ENCODE measurements around the gene TGM3. TPM values are rescaled to one million over a fixed set of nuclear protein-coding genes. Genes with fewer than 3 reads are reported as not detected.

TGM3 gene
- total and polyA plus RNA-seq, 4 donors = 0.41 to 1.5 (median 0.52) TPM

DNA sequence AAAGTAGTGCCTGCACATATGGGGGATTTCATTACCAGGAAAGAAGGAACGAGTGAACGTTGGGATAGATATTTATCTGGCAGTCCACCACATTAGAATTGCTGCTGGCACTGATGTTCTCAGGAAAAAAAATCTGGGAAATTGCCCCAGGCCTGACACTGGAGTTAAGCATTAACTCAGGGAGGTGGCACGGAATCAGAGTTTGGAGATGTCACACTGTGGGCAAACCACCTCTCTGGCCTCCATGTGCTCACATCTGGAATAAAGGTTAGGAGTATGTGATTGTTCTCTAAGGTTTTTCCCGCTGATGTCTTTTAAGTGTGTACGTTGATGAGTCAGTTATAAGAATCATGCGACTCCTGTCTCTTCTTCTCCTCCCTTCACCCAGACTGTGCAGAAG, 7.9 kb downstream of the TGM3 start:
- Histone ChIP-seq H3K9me3 (ENCODE audit: control insufficient read depth in 4 of 4, insufficient read depth in 3 of 4, low read length in 3 of 4) (no peaks in the 10 kb centered on the region), H3K27ac (ENCODE audit: low read depth in 1 of 2, low read length in 1 of 2) (no peak overlapping the region), H3K4me3 (no peak overlapping the region), H3K36me3 (ENCODE audit: control insufficient read depth in 4 of 4, insufficient read depth in 4 of 4, low read length in 4 of 4) (no peaks in the 10 kb centered on the region), H3K9ac (ENCODE audit: insufficient read depth in 1 of 2, low read length in 2 of 2) (no peak overlapping the region), H3K27me3 (ENCODE audit: control insufficient read depth in 3 of 3, insufficient read depth in 3 of 3, low read length in 2 of 3) (no peaks in the 10 kb centered on the region), H3K4me1 (ENCODE audit: control insufficient read depth in 5 of 5, insufficient read depth in 5 of 5, low read length in 5 of 5) (peaks cover 0 to 2% (median 0%) of the 10 kb centered on the region in 5 donors)
- ATAC-seq (ENCODE audit: insufficient read depth, low FRiP score) = no peak
- DNase-seq = no peak
- TF ChIP-seq, protein P1, sequence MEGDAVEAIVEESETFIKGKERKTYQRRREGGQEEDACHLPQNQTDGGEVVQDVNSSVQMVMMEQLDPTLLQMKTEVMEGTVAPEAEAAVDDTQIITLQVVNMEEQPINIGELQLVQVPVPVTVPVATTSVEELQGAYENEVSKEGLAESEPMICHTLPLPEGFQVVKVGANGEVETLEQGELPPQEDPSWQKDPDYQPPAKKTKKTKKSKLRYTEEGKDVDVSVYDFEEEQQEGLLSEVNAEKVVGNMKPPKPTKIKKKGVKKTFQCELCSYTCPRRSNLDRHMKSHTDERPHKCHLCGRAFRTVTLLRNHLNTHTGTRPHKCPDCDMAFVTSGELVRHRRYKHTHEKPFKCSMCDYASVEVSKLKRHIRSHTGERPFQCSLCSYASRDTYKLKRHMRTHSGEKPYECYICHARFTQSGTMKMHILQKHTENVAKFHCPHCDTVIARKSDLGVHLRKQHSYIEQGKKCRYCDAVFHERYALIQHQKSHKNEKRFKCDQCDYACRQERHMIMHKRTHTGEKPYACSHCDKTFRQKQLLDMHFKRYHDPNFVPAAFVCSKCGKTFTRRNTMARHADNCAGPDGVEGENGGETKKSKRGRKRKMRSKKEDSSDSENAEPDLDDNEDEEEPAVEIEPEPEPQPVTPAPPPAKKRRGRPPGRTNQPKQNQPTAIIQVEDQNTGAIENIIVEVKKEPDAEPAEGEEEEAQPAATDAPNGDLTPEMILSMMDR (IDR thresholded peaks at IDR 0.05; ENCODE audit: control extremely low read depth, extremely low read depth) = no peak
- 76 to 83% methylated on average over 6 of the region's 6 CpGs for WGBS, 2 donors

DNA sequence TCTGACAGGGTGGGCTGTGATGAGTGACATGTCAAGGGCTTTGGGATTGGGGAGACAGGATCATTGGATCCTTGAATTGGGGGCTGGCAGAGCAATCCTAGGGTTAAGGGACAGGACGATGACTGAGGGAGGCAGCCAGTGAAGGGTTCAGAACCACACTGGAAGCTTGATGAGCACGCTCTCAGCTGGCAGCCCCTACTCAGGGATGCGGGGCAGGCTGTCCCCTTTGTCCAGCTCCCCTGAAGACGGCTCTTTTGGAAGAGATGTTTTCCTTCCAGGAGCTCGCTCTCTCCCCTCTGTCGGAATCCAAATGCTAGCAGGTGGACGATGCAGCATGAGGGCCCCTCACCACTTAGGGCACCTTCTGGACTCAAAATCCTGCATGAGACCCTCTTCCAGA, 8.4 kb downstream of the TGM3 start:
- no peak overlapping the region for H3K27ac ChIP-seq (ENCODE audit: low read depth in 1 of 2, low read length in 1 of 2)
- no peak overlapping the region for H3K4me3 ChIP-seq
- peaks cover 0 to 2% (median 0%) of the 10 kb centered on the region in 5 donors for H3K4me1 ChIP-seq (ENCODE audit: control insufficient read depth in 5 of 5, insufficient read depth in 5 of 5, low read length in 5 of 5)
- H3K9me3 ChIP-seq (ENCODE audit: control insufficient read depth in 4 of 4, insufficient read depth in 3 of 4, low read length in 3 of 4) = no peaks in the 10 kb centered on the region
- 72 to 77% methylated on average over 7 of the region's 7 CpGs for WGBS, 2 donors
- DNase-seq (no peak), ATAC-seq (ENCODE audit: insufficient read depth, low FRiP score) (no peak)
- TF ChIP-seq, protein P1 (IDR thresholded peaks at IDR 0.05; ENCODE audit: control extremely low read depth, extremely low read depth) = no peak
- no peaks in the 10 kb centered on the region for H3K27me3 ChIP-seq (ENCODE audit: control insufficient read depth in 3 of 3, insufficient read depth in 3 of 3, low read length in 2 of 3)
- H3K9ac ChIP-seq (ENCODE audit: insufficient read depth in 1 of 2, low read length in 2 of 2) = no peak overlapping the region
- H3K36me3 ChIP-seq (ENCODE audit: control insufficient read depth in 4 of 4, insufficient read depth in 4 of 4, low read length in 4 of 4) = no peaks in the 10 kb centered on the region

DNA sequence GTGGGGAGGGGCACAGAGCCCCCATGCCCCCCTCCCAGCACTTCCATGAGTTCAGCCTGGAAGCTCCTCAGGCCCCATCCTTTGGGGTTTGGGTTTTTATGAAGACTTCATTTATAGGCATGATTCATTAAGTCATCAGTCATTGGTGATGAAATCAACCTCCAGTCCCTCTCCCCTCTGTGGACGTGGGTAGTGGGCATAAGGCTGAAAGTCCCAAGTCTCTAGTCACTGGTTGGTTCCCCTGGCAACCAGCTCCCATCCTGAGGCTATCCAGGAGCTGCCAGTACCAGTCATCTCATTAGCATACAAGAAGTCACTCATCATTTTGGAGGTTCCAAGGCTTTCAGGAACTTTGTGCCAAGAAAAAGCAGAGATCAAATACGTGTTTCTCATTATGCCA, 9.2 kb downstream of the TGM3 start:
- Histone ChIP-seq H3K27ac (ENCODE audit: low read depth in 1 of 2, low read length in 1 of 2) (no peak overlapping the region), H3K4me3 (no peak overlapping the region), H3K4me1 (ENCODE audit: control insufficient read depth in 5 of 5, insufficient read depth in 5 of 5, low read length in 5 of 5) (no peaks in the 10 kb centered on the region), H3K9me3 (ENCODE audit: control insufficient read depth in 4 of 4, insufficient read depth in 3 of 4, low read length in 3 of 4) (no peaks in the 10 kb centered on the region), H3K36me3 (ENCODE audit: control insufficient read depth in 4 of 4, insufficient read depth in 4 of 4, low read length in 4 of 4) (no peaks in the 10 kb centered on the region), H3K9ac (ENCODE audit: insufficient read depth in 1 of 2, low read length in 2 of 2) (no peak overlapping the region), H3K27me3 (ENCODE audit: control insufficient read depth in 3 of 3, insufficient read depth in 3 of 3, low read length in 2 of 3) (no peaks in the 10 kb centered on the region)
- TF ChIP-seq, protein P1 (IDR thresholded peaks at IDR 0.05; ENCODE audit: control extremely low read depth, extremely low read depth) = no peak
- ATAC-seq (ENCODE audit: insufficient read depth, low FRiP score) (no peak), DNase-seq (no peak)
- 17 to 21% methylated on average over 2 of the region's 2 CpGs for WGBS, 2 donors

DNA sequence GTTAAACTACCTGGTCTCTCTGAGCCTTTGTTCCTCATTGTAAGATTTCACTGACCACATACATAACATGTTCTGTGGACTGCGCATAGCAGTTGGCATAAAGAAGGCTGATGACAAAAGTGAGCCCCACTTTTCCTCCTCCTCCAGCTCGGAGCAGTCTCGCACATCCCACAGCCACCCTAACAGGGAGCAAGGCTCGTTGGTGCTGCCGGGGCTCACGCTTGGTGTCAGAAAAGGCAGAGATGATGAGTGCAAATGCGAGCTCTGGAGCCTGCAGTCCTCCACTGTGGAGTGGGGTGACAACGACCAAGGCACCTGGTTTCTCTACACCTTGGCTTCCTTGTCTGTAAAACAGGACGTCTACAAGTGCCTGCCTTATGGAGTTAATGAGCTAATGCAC, 9.7 kb downstream of the TGM3 start:
- H3K36me3 ChIP-seq (ENCODE audit: control insufficient read depth in 4 of 4, insufficient read depth in 4 of 4, low read length in 4 of 4) = no peaks in the 10 kb centered on the region
- ATAC-seq (ENCODE audit: insufficient read depth, low FRiP score) = no peak
- H3K27ac ChIP-seq (ENCODE audit: low read depth in 1 of 2, low read length in 1 of 2) = no peak overlapping the region
- no peak for DNase-seq
- H3K9me3 ChIP-seq (ENCODE audit: control insufficient read depth in 4 of 4, insufficient read depth in 3 of 4, low read length in 3 of 4) = no peaks in the 10 kb centered on the region
- H3K4me1 ChIP-seq (ENCODE audit: control insufficient read depth in 5 of 5, insufficient read depth in 5 of 5, low read length in 5 of 5) = no peaks in the 10 kb centered on the region
- WGBS, 2 donors = 67 to 83% methylated on average over 9 of the region's 9 CpGs
- TF ChIP-seq, protein P1 (IDR thresholded peaks at IDR 0.05; ENCODE audit: control extremely low read depth, extremely low read depth) = no peak
- no peak overlapping the region for H3K9ac ChIP-seq (ENCODE audit: insufficient read depth in 1 of 2, low read length in 2 of 2)
- no peaks in the 10 kb centered on the region for H3K27me3 ChIP-seq (ENCODE audit: control insufficient read depth in 3 of 3, insufficient read depth in 3 of 3, low read length in 2 of 3)
- no peak overlapping the region for H3K4me3 ChIP-seq
